HG02798 (cell line): ENCODE data around the gene BZW1.

Experiments used
- ATAC-seq: cut with Tn5 transposase; IDR thresholded peaks from one replicate; pipeline ENCODE4 v1.9.1; 2021; ENCODE audit warnings: mild to moderate bottlenecking; ENCODE audit not compliant: unreplicated experiment, poor library complexity

Gene BZW1

GRCh38 chr2:200864176-200865034 is 52.7 kb downstream of the BZW1 start, which contains the start of gene CLK1:
CLK1 (minus strand) TSS chr2:200864658; CDS start chr2:200861862, 2,796 bp downstream.
- peak; percentile 92 for ATAC-seq

DNA sequence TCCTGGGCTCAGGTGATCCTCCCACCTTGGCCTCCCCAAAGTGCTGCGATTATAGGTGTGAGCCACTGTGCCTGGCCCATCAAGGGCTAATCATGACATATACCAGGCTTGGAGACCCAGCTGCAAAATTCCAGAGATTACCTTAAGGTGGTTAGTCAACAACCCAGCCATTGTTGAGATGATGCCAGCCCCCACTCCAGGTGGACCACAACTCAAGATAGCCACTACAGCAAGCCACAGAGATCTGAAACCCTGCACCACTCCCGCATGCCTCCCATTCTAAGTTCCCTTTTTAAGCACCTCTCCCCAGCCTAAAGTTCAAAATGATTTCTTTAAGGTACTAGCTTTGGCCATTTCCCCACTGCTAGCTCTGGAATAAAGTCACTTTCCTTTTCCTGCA is 57.3 kb downstream of the BZW1 start:
- no peak for ATAC-seq

- no peak for ATAC-seq
Measured at GRCh38 chr2:200871151-200871550, 59.4 kb downstream of the BZW1 start.

- no peak for ATAC-seq
Measured at GRCh38 chr2:200873560-200873959, 61.9 kb downstream of the BZW1 start.
